Measurements from ENCODE around the gene LIN52. TPM values are rescaled to one million over a fixed set of nuclear protein-coding genes. Genes with fewer than 3 reads are reported as not detected.

The LIN52 gene
- total and polyA plus RNA-seq, 2 of the 13 experiments (the other 11 are each of a cell fraction or from before 2014, with no cell fraction given) = 11.4 to 23.3 TPM

GRCh38 chr14:74084277-74085046 is at the start of gene LIN52, which contains the start of gene ALDH6A1 (continued):
- TF ChIP-seq MAX (IDR thresholded peaks at IDR 0.05) (peak; percentile 53), ZNF580 (CRISPR knock-in tag; IDR thresholded peaks at IDR 0.05; ENCODE audit: borderline replicate concordance, low read depth) (no peak), ZNF362 (CRISPR knock-in tag; IDR thresholded peaks at IDR 0.05; ENCODE audit: borderline replicate concordance) (no peak; the same call in 1 of the 2 replicates), PCBP2 (optimal IDR thresholded peaks at IDR 0.05; ENCODE audit: low read depth, low read length, poor library complexity, severe bottlenecking) (no peak), GPN1 (CRISPR knock-in tag; IDR thresholded peaks at IDR 0.05; ENCODE audit: borderline replicate concordance) (no peak), ZNF766 (CRISPR knock-in tag; IDR thresholded peaks at IDR 0.05; ENCODE audit: borderline replicate concordance) (no peak), MXD4 (CRISPR knock-in tag; IDR thresholded peaks at IDR 0.05) (peak; percentile 73), XBP1 (CRISPR knock-in tag; IDR thresholded peaks at IDR 0.05) (no peak), NKX3-1 (CRISPR knock-in tag; IDR thresholded peaks at IDR 0.05) (0 out of 2 replicates have a peak, but pooled peaks have one; percentile 33), TFDP2 (CRISPR knock-in tag; IDR thresholded peaks at IDR 0.05) (peak; percentile 96), ZFP90 (CRISPR knock-in tag; IDR thresholded peaks at IDR 0.05; ENCODE audit: borderline replicate concordance) (no peak), SAP130 (CRISPR knock-in tag; IDR thresholded peaks at IDR 0.05; ENCODE audit: low read depth) (peak; percentile 97), ZNF768 (CRISPR knock-in tag; IDR thresholded peaks at IDR 0.05) (peak; percentile 69), HHEX (CRISPR knock-in tag; IDR thresholded peaks at IDR 0.05) (no peak), ZBTB43 (CRISPR knock-in tag; conservative IDR thresholded peaks at IDR 0.05) (no peak), ZNF598 (CRISPR knock-in tag; IDR thresholded peaks at IDR 0.05; ENCODE audit: borderline replicate concordance) (no peak), KLF12 (CRISPR knock-in tag; IDR thresholded peaks at IDR 0.05; ENCODE audit: borderline replicate concordance) (peak; percentile 49; the same call in 1 of the 2 replicates), RAD51 (IDR thresholded peaks at IDR 0.05; ENCODE audit: borderline replicate concordance) (peak; percentile 99), HDAC1 (CRISPR knock-in tag; IDR thresholded peaks at IDR 0.05) (peak; percentile 86), PHF5A (CRISPR knock-in tag; IDR thresholded peaks at IDR 0.05; ENCODE audit: low read depth, unreplicated experiment) (no peak), NCOA5 (CRISPR knock-in tag; IDR thresholded peaks at IDR 0.05) (no peak), ZBTB3 (CRISPR knock-in tag; IDR thresholded peaks at IDR 0.05; ENCODE audit: borderline replicate concordance, low read depth) (no peak), GATAD2A (CRISPR knock-in tag; IDR thresholded peaks at IDR 0.05) (no peak), ZBTB4 (CRISPR knock-in tag; IDR thresholded peaks at IDR 0.05; ENCODE audit: borderline replicate concordance) (no peak)

Data from HepG2 (cell line).